HuH-7 (cell line): ENCODE measurements around the gene BAHCC1.

Experiments used
- DNase-seq: peaks from one replicate; pipeline ENCODE4 v3.0.0; 2011; ENCODE audit warnings: low spot score

Gene BAHCC1

DNA sequence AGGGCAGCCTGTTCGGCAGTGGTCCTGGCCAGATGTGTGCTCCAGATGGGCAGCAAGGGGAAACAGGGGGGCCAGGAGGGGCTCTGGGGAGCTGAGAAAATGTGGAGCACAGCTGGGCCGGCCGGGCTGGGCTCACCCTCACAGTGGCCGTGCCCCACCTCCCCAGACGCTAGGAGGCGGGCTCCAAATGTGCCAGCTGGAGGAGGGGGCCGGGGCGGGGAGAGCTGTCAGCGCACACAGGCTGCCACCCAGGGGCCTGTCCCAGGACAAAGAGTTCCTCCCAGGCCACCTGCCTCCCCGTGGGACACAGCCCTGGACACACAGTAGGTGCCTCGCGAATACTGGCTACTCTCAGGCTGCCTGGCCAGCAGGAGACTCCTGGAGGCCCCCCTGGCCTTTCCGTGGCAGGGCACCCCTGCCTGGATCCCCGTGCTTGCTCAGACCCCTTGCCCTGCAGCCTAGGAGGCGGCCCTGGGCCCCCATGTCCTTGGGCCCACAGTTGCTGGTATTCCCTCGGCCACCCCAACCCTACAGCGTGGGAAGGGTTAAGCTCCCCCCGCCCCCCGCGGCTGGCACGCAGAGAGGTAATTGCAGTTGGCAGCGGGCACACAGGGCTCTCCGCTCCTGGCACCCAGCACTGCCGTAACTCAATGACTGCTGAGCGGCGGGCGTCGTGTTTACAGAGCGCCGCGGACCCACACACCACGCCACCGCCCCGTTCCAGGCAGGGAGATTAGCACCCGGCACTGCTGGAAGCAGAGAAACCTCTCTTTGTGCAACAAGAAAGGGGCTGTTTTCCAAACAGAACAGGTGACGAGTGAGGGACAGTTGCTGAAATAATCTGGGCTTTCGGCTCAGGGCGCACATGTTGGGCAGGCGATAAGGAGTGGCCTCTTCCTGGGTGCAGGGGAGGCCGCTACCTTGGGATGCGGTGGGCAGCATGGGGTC lies 32.2 kb downstream of the BAHCC1 start:
- no peak for DNase-seq

DNA sequence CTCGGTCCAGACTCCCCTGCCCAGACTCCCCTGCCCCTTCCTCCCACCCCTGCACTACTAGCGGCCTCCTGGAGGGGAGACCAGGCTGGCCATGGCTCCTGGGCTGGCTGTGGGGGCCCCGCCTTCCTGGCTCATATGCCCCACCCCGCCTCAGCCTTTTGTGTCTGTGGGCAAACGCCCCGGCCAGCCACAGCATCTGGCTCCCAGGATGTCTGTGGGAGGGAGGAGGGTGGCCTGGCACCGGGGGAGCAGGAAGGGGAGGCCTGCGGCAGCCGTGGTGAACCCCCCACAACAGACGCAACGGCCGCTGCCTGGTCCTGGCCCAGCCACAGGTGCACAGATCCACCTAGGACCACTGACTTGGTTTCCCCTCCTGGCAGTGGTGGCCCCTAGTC lies 32.9 kb downstream of the BAHCC1 start:
- no peak for DNase-seq

- no peak for DNase-seq
Measured at GRCh38 chr17:81428516-81428915, 33.3 kb downstream of the BAHCC1 start.

DNA sequence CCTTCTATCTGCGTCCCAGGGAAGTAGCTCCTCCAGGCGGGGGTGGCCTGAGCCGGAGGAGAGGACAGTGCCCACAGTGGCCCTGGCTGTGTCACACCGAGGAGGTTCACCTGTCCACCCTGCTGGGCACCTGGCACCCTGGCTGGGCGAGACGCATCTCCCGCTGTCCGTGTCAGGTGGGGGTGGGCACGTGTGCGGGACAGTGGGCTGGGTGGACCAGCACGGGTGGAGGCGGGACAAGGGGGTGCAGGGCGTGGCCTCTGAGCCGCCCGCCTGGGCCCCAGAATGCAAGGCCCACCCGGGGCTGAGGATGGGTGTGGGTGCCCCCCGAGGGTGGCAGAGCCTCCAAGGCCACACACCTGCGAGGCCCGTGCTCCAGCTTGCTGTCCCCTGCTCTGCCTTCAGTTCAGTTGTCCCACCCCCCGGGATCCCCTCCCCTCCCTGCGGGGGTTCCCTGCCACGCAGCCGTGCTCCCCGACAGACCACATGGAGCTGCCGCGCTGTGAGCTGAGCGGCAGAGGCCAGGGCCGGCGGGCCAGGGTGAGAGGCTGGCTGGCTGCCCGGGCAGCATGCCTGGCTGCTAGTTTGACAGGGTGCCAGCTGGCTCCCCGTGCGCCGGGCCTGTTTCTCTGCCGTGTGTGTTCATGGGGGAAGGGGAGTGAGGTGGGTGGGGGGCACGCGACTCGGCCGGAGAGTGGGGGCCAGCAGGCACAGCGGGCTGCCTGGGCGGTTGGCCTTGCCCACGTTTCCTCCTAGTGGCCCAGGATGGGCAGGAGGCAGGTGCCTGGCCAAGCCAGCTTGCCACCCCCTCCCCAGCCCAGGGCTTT lies 33.9 kb downstream of the BAHCC1 start:
- no peak for DNase-seq

DNA sequence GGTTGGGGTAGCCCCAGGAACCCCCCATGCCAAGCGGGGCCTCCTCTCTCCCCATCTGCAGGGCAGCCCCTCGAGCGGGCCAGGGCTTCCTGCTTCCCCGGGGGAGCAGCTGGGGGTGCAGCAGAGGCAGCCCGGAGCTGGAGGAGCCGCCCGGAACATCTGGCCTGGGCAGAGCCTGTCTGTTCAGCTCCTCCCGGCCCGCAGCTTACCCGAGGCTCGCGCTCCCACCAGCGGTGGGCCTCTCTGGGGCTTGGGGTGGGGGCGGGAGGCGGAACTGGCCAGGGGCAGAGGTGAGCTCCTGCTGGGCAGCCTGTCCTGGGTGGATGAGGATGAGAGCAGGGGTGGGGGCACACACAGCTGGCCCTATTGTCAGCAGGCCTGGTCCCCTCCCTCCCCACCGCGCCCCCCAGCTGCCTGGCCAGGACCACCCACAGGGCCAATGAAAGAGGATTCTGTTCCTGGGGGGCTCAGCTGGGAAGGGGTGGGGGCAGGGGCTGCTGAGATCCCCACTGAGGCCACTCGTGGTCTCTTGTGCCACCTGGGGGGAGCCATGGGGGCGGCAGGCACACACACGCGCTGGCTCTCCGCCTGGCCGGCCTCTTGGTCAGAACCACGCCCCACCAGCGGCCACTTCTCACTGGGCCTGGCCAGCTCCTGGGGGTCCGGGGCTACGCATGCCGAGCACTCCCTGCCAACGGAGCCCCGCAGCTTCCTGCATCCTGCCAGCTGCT lies 34.7 kb downstream of the BAHCC1 start:
- DNase-seq, result no peak

GRCh38 chr17:81431545-81432482 lies 36.6 kb downstream of the BAHCC1 start:
- DNase-seq, result no peak

- no peak for DNase-seq
Measured at GRCh38 chr17:81432941-81433340, 37.7 kb downstream of the BAHCC1 start.

DNA sequence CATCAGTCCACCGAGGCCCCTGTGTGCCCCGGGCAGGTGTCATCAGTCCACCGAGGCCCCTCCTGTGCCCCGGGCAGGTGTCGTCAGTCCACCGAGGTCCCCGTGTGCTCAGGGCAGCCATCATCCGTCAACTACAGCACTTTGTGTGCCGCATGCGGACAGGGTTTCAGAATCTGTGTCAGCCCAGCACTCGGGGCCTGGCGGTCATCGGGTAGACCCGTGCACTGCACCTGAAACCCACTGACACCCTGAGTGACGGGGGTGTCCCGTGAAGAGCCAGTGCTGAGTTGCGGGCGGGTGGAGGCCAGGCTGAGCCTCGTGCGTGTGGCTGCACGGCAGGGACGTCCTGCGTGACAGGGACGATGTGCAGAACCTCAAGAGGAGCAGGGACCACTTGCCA lies 38.4 kb downstream of the BAHCC1 start:
- DNase-seq, result no peak

GRCh38 chr17:81434072-81434471 lies 38.8 kb downstream of the BAHCC1 start:
- no peak for DNase-seq

GRCh38 chr17:81434681-81435417 lies 39.6 kb downstream of the BAHCC1 start:
- DNase-seq, result no peak

DNA sequence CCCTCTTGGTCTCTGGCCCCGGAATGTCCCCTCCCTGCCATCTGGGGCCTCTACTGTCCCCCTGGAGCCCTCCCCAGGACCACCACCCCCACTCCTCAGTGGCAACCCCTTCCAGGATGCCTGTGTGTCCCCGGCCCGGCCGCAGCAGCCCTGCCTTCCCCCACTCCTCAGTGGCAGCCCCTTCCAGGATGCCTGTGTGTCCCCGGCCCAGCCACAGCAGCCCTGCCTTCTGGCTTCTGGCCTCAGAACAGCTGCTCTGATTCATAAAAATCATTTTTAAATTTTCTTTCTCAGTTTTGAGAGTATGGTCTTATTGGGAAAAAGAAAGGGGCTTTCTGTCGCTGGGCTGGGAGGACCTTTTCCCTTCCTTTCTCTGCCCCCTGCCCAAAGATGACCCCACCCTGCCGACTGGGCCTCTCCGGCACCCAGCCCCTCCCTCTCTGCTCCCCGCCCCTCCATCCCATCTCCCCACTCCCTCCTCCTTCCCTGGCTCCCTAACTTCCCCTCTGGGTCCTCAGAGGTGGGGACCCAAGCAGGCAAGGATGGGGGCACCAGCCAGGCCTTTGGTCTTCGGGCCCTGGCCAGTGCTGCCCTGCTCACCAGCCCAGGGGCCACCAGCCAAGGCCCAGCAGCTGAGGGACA lies 40.5 kb downstream of the BAHCC1 start:
- DNase-seq, result no peak

DNA sequence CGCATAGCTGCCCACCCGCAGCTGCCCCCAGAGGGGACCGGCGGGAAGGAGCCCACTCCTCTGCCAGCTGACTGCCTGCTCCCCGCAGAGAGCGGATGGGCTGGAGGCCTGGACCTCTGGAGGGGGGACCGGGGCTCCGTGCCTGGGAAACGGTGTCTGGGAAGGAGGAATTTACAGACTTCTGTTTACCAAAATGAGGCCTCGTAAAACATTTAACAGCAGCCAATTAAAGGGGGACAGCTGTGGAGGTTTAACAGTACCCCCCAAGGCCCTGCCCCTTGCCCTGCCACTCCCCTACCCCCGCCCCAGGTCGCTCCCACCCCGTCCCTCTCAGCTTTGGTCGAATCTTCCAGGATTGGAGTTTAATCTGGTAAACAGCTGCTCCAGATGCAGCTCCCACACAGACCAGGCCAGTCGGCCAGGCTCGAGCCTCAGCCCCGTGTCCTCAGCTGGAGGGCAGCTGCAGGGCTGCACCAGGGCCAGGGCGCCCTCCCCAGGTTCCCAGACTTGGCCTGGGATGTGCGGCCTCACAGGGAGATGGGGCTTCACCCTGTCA lies 41.1 kb downstream of the BAHCC1 start:
- DNase-seq, result no peak

- DNase-seq, result no peak
Measured at GRCh38 chr17:81437191-81437651, 42.0 kb downstream of the BAHCC1 start.

- no peak for DNase-seq
Measured at GRCh38 chr17:81438007-81438659, 42.9 kb downstream of the BAHCC1 start.

- no peak for DNase-seq
Measured at GRCh38 chr17:81438688-81439087, 43.4 kb downstream of the BAHCC1 start.

DNA sequence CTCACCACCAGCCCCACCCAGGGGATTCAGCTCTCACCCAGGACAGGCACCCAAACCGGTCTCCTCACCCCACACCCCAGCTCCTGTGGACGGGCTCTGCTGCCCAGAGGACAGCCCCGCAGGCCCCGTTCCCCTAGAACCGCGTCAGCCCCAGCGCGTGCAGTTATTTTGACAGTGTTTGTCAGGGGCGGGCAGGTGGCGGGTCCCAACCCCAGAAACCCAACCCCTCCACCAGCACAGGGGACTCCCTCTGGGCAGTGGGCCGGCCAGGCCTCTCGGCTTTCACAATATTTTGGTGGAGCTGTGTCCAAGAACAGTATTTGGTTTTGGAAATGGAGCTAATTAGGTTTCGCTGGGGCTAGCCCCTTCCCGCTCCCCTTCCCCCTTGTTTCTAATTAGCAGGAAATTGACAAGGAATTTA lies 44.8 kb downstream of the BAHCC1 start:
- no peak for DNase-seq

- peak; percentile 98 for DNase-seq
Measured at GRCh38 chr17:81440511-81441244, 45.4 kb downstream of the BAHCC1 start.

DNA sequence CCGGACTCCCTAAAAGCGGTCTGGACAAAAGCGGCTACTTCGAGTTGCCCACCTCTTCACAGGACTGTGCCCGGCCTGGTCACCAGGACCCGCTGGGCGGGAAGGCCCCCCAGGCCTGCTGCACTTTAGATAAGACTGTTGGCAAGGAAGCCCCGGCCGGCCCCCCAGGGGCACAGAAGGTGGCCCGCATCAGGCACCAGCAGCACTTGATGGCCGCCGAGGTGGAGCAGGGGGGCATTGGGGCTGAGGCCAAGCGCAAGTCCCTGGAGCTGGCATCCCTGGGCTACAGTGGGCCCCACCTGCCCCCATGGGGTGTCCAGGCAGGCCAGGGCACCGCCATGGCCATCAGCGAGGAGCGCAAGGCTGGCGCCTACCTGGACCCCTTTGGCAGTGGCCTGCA lies 47.5 kb downstream of the BAHCC1 start:
- no peak for DNase-seq
